Activated CD4-positive, alpha-beta memory T cell treated with anti-CD3 and anti-CD28 coated beads for 36 hours (primary cell): ENCODE results near the gene KYAT1. TPM values are rescaled to one million over a fixed set of nuclear protein-coding genes. Genes with fewer than 3 reads are reported as not detected.

Source experiments
- CTCF ChIA-PET: fragments of 350-600 bp; sonication (Branson Sonifier 250); formaldehyde crosslinking; loops from one replicate; lab custom pipeline; 2021; ENCODE audit warnings: antibody characterized with exemption, inconsistent platforms; lab: Charles Lee
- POLR2A ChIA-PET: fragments of 350-600 bp; sonication (Branson Sonifier 250); formaldehyde crosslinking; loops from one replicate; lab custom pipeline; 2021; ENCODE audit warnings: antibody characterized with exemption; lab: Charles Lee
- DNase-seq: peaks from one replicate; pipeline ENCODE4 v3.0.0-alpha.2; 2020
- H3K27ac Mint-ChIP-seq: one replicate; pipeline ENCODE4 v1.8.0; 2021; ENCODE audit warnings: mixed read lengths
- H3K27me3 Mint-ChIP-seq: one replicate; pipeline ENCODE4 v1.8.0; 2021; ENCODE audit warnings: mixed read lengths
- H3K36me3 Mint-ChIP-seq: one replicate; pipeline ENCODE4 v1.8.0; 2021; ENCODE audit warnings: mixed read lengths
- H3K4me1 Mint-ChIP-seq: one replicate; pipeline ENCODE4 v1.8.0; 2021; ENCODE audit warnings: low read depth, mixed read lengths
- H3K4me3 Mint-ChIP-seq: one replicate; pipeline ENCODE4 v1.8.0; 2021; ENCODE audit warnings: mild to moderate bottlenecking, mixed read lengths
- H3K9me3 Mint-ChIP-seq: one replicate; pipeline ENCODE4 v1.8.0; 2021; ENCODE audit warnings: mixed read lengths
- intact Hi-C: fragments of 100-400 bp; cut with micrococcal nuclease; formaldehyde crosslinking; loops from one replicate; pipeline ENCODE4 v1.15.1; 2023
- total RNA-seq, 2 experiments: library from RNA; stranded (reverse); gene quantifications; one replicate each; pipeline ENCODE4 v1.2.3, GENCODE V29; 2021

Gene KYAT1
- total RNA-seq: 10 to 100 TPM; 15.9 to 18.1 TPM

DNA sequence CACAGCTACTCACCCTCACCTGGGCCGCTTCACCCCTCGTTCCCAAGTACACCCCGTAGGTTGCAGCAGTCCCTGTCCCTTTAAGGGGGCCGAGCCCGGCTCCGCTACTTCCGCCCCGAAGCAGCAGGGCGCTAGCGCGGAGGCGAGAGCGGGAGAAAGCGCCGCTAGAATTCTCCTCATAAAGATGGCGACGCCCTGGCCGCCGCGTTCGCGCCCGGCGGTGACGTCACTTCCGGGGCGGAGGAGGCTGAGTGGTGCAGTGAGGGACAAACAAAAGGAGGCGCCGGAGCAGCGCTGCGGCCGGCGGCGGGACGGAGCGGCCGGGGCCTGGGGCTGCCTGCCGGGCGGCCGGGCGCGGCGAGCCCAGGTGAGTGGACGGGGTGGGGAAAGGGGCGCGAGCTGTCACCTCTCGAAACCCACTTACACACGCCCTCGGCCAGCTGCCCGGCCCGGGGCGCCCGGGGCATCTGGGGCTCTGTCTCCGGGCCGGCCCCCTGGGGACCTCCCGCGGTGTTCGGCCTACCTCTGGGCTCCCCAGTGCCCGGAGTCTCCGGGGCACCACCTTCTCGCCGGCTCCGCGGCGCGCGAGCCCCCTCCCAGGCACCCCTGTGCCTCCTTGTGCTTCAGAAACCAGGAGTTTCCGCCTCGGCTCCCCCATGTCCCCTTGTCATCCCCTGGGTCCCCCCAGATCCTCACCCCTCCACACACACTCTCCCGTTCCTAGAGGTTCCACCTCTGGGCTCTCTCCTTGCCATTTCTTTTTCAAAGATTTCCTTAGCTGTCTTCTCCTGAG, at the start of gene KYAT1, which contains the start of gene LRRC8A:
Gene KYAT1 (minus strand): TSS at position 67 of the 793 bp plus-strand sequence. CDS start 36,545 bp downstream, outside the sequence.
Gene LRRC8A (plus strand): TSS at position 250 of the 793 bp plus-strand sequence. CDS start 25,032 bp downstream, outside the sequence.
- peak; percentile 99 for DNase-seq
- Mint-ChIP-seq H3K4me3 (peak within 1 kb of the TSS; percentile 95), H3K4me1 (peaks cover 50% of the 10 kb centered on the region), H3K9me3 (no peaks in the 10 kb centered on the region), H3K36me3 (peaks cover 5% of the 10 kb centered on the region), H3K27me3 (no peaks in the 10 kb centered on the region), H3K27ac (peak within 1 kb of the TSS; percentile 89)
- POLR2A ChIA-PET: interaction anchor here (0.6 to 1.9 kb wide), 8 partner anchors 9 to 329 kb away, joined by 3 to 7 read pairs (median 3); partner anchors contain the start of genes NUP188 and SPOUT1
- intact Hi-C loops: loop anchor here (1.0 to 5.0 kb wide), 10 partner anchors 20 to 560 kb away; partner anchors contain the start of genes COQ4, CRAT, DOLK and MIGA2
- CTCF ChIA-PET: interaction anchor here (0.8 to 5.2 kb wide), 4 partner anchors 18 to 250 kb away, joined by 3 to 34 read pairs (median 12); partner anchors contain the start of gene ENDOG

- Mint-ChIP-seq H3K4me3 (no peak overlapping the region), H3K36me3 (no peaks in the 10 kb centered on the region), H3K4me1 (peaks cover 9% of the 10 kb centered on the region), H3K9me3 (no peaks in the 10 kb centered on the region), H3K27ac (no peak overlapping the region), H3K27me3 (no peaks in the 10 kb centered on the region)
- POLR2A ChIA-PET: interaction anchor here (0.6 kb wide), 1 partner anchor 54 kb away, joined by 3 read pairs; no protein-coding TSS in a partner anchor
- CTCF ChIA-PET: interaction anchor here (0.8 to 10.6 kb wide), 10 partner anchors 15 to 140 kb away, joined by 3 to 184 read pairs (median 5); partner anchors contain the start of genes ENDOG and SPOUT1
- DNase-seq: no peak
- intact Hi-C loops: loop anchor here (5.0 kb wide), 2 partner anchors 47 to 282 kb away; partner anchors contain the start of genes KYAT1 and LRRC8A
Measured at GRCh38 chr9:128929560-128929959, 47.8 kb upstream of the KYAT1 start.

DNA sequence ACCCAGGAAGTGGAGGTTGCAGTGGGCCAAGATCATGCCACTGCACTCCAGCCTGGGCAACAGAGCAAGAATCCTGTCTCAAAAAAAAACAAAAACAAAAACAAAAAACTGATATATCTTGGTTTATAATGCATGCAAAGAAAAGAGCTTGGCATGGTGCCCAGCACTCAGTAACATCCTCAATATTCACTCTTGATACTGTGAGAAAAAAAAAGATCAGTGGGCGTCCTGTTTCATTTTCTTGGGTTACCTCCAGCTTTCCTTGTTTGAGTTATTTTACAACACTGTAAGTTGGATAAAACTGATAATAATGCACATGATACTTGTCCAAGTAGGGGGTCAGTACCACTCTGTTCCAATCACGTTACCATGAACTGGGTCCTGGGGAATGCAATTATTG, 46.9 kb upstream of the KYAT1 start:
- ChIA-PET CTCF (interaction anchor here (0.6 to 10.6 kb wide), 34 partner anchors 8 to 882 kb away, joined by 3 to 184 read pairs (median 4); partner anchors contain the start of genes ENDOG, PKN3 and SPOUT1), POLR2A (no interaction called here)
- no peak overlapping the region for H3K27ac Mint-ChIP-seq
- no peak for DNase-seq
- H3K27me3 Mint-ChIP-seq: no peaks in the 10 kb centered on the region
- intact Hi-C loops: loop anchor here (1.0 to 5.0 kb wide), 3 partner anchors 46 to 281 kb away; partner anchors contain the start of genes KYAT1 and LRRC8A
- no peak overlapping the region for H3K4me3 Mint-ChIP-seq
- H3K9me3 Mint-ChIP-seq: no peaks in the 10 kb centered on the region
- H3K36me3 Mint-ChIP-seq: no peaks in the 10 kb centered on the region
- peaks cover 9% of the 10 kb centered on the region for H3K4me1 Mint-ChIP-seq

- POLR2A ChIA-PET: interaction anchor here (0.5 to 1.4 kb wide), 2 partner anchors 46 to 76 kb away, joined by 4 read pairs; partner anchors contain the start of gene KYAT1
- no peaks in the 10 kb centered on the region for H3K9me3 Mint-ChIP-seq
- intact Hi-C loops: loop anchor here (1.0 to 5.0 kb wide), 3 partner anchors 46 to 281 kb away; partner anchors contain the start of genes KYAT1 and LRRC8A
- peak; percentile 65 for DNase-seq
- H3K36me3 Mint-ChIP-seq: no peaks in the 10 kb centered on the region
- H3K27ac Mint-ChIP-seq: no peak overlapping the region
- H3K27me3 Mint-ChIP-seq: no peaks in the 10 kb centered on the region
- peaks cover 9% of the 10 kb centered on the region for H3K4me1 Mint-ChIP-seq
- no peak overlapping the region for H3K4me3 Mint-ChIP-seq
- CTCF ChIA-PET: interaction anchor here (0.7 to 10.6 kb wide), 34 partner anchors 9 to 642 kb away, joined by 3 to 184 read pairs (median 4); partner anchors contain the start of genes ENDOG and SPOUT1
Measured at GRCh38 chr9:128927731-128928411, 46.1 kb upstream of the KYAT1 start.

GRCh38 chr9:128923493-128923883, 41.7 kb upstream of the KYAT1 start:
- DNase-seq: no peak
- Mint-ChIP-seq H3K27ac (no peak overlapping the region), H3K4me3 (no peak overlapping the region), H3K4me1 (peaks cover 12% of the 10 kb centered on the region), H3K27me3 (no peaks in the 10 kb centered on the region), H3K36me3 (no peaks in the 10 kb centered on the region), H3K9me3 (no peaks in the 10 kb centered on the region)
- ChIA-PET CTCF (interaction anchor here (1.3 to 10.6 kb wide), 2 partner anchors 60 to 106 kb away, joined by 3 to 184 read pairs; no protein-coding TSS in a partner anchor), POLR2A (no interaction called here)
- intact Hi-C loops: no loop called here

GRCh38 chr9:128921881-128922763, 40.4 kb upstream of the KYAT1 start:
- no peak for DNase-seq
- CTCF ChIA-PET: interaction anchor here (10.6 kb wide), 1 partner anchor 58 kb away, joined by 184 read pairs; no protein-coding TSS in a partner anchor
- no peaks in the 10 kb centered on the region for H3K27me3 Mint-ChIP-seq
- intact Hi-C loops: no loop called here
- H3K27ac Mint-ChIP-seq: no peak overlapping the region
- H3K4me3 Mint-ChIP-seq: no peak overlapping the region
- peaks cover 5% of the 10 kb centered on the region for H3K36me3 Mint-ChIP-seq
- POLR2A ChIA-PET: no interaction called here
- peaks cover 6% of the 10 kb centered on the region for H3K4me1 Mint-ChIP-seq
- no peaks in the 10 kb centered on the region for H3K9me3 Mint-ChIP-seq

GRCh38 chr9:128920381-128921058, 38.8 kb upstream of the KYAT1 start, which contains the start of gene PHYHD1:
Gene PHYHD1, plus strand, starts transcription at chr9:128920982. Its CDS starts 1,342 bp downstream, at chr9:128922324.
- ChIA-PET CTCF (interaction anchor here (1.0 kb wide), 1 partner anchor 58 kb away, joined by 3 read pairs; no protein-coding TSS in a partner anchor), POLR2A (interaction anchor here (0.6 kb wide), 1 partner anchor 847 kb away, joined by 3 read pairs; no protein-coding TSS in a partner anchor)
- Mint-ChIP-seq H3K27me3 (no peaks in the 10 kb centered on the region), H3K4me3 (no peak within 1 kb of the TSS), H3K27ac (peak within 1 kb of the TSS; percentile 28), H3K4me1 (peaks cover 3% of the 10 kb centered on the region), H3K9me3 (no peaks in the 10 kb centered on the region), H3K36me3 (peaks cover 9% of the 10 kb centered on the region)
- DNase-seq: no peak
- intact Hi-C loops: no loop called here

DNA sequence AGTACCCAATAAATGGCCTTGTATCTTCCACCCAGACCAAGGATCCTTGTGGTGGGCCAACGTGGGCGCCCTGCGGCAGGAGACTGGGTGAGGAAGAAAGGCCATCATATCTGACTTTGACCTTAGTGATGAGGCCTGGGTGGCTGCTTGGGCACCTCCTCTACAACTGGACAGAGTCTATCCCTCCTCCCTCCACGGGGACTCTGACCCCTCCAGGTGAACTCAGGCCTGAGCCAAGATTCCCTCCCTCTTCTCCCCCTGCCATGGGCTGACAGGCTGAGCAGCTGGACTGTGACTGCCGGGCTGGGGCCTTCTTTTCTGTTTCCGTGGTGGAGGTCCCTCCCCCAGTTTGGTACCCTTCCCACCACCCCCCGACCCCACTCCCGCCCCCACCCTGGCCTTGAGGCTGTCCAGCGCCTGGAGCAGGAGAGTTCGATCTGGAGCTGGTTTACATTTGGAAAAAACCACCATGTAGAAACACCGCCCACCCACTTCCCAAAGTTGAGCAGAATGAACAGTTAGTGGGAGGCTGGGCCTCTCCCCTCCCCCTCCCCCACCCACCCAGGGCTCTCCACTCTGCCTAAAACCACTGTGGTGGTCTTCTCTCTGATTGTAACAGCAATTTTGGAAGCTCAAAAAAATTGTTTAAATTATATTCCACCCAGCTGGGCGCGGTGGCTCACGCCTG, 37.8 kb upstream of the KYAT1 start:
- DNase-seq: no peak
- intact Hi-C loops: no loop called here
- H3K4me3 Mint-ChIP-seq: no peak overlapping the region
- ChIA-PET POLR2A (no interaction called here), CTCF (interaction anchor here (0.6 kb wide), 1 partner anchor 56 kb away, joined by 3 read pairs; no protein-coding TSS in a partner anchor)
- H3K27me3 Mint-ChIP-seq: no peaks in the 10 kb centered on the region
- H3K27ac Mint-ChIP-seq: no peak overlapping the region
- H3K9me3 Mint-ChIP-seq: no peaks in the 10 kb centered on the region
- peaks cover 3% of the 10 kb centered on the region for H3K4me1 Mint-ChIP-seq
- peaks cover 9% of the 10 kb centered on the region for H3K36me3 Mint-ChIP-seq

- Mint-ChIP-seq H3K27me3 (no peaks in the 10 kb centered on the region), H3K27ac (no peak overlapping the region), H3K36me3 (peaks cover 9% of the 10 kb centered on the region), H3K4me3 (no peak overlapping the region), H3K4me1 (peaks cover 3% of the 10 kb centered on the region), H3K9me3 (no peaks in the 10 kb centered on the region)
- ChIA-PET POLR2A (no interaction called here), CTCF (interaction anchor here (0.6 kb wide), 1 partner anchor 55 kb away, joined by 3 read pairs; no protein-coding TSS in a partner anchor)
- intact Hi-C loops: no loop called here
- no peak for DNase-seq
Measured at GRCh38 chr9:128918921-128919320, 37.2 kb upstream of the KYAT1 start.
